HS-5 (cell line): ENCODE measurements around the gene AMDHD1.
"Not testable (repeated sequence)": the region's sequence is repeated elsewhere in the genome, so short reads cannot be mapped to it uniquely, and the experiment has no call there.

ENCODE experiments used
- DNase-seq: peaks from one replicate; pipeline ENCODE4 v3.0.0-alpha.2; 2012; ENCODE audit warnings: low read depth

The AMDHD1 gene

DNA sequence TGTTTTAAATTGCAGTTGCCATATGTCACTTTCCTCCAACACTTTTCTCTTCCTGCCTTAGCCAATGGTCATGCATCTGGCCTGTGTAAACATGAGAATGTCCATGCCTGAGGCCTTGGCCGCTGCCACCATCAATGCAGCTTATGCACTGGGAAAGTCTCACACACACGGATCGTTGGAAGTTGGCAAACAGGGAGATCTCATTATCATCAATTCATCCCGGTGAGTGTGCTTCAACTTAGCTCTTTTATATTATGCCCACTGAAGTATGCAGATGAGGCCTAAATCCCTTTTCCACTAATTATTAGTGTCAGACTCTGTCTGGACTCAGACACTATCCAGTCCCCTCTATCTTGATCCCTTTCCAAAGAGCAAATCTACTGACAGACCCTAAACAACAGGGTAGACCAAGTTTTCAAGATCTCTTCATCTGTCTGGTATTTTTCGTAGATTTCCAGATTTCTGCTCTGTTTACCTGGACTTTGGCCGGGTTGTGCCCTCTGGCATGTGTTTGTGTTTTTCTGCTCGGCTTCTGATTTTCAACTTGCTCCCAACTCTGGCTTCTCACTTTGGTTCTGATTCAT lies 23.2 kb downstream of the AMDHD1 start:
- no peak for DNase-seq

DNA sequence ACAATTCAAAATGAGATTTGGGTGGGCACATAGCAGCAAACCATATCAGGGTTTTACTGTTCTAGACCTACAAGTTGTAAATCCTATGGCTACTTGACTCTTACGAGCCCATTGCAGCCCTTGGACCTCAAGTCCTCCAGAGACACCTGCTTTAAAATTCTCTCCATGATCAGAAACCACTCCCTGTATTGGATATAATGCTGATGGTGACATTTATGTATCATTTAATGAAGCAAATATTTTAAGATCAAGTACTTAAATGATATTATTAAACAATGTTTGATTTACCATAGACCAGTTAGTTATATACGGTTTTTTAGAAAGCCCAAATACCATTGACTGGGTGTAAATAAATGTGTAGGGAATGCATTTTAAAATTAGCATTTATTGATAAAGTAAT lies 24.2 kb downstream of the AMDHD1 start:
- DNase-seq: no peak

DNA sequence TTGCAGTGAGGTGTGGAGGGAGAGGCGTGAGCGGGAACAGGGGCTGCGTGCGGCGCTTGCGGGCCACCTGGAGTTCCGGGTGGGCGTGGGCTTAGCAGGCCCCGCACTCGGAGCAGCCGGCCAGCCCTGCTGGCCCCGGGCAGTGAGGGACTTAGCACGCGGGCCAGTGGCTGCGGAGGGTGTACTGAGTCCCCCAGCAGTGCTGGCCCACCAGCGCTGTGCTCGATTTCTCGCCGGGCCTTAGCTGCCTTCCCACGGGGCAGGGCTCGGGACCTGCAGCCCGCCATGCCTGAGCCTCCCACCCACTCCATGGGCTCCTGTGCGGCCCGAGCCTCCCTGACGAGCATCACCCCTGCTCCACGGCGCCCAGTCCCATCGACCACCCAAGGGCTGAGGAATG lies 26.0 kb downstream of the AMDHD1 start:
- not testable (repeated sequence) for DNase-seq

DNA sequence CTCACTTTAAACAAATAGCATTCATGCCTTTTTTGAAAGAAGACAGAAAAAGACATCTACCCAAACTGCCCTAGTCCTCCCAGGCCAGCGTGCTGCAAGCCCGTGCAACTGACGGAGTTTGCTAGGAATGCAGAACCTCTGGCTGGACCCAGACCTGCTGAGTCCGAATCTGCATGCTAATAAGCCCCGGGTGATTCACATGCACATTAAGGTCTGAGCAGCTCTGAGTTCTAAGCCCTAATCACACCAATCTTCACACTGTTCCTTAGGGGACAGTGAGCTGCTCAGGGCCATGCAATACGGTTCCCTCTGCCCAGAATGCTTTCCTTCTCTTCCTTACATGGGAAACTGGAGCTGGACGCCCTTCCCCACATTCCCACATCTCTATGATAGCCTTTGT lies 27.8 kb downstream of the AMDHD1 start:
- no peak for DNase-seq

DNA sequence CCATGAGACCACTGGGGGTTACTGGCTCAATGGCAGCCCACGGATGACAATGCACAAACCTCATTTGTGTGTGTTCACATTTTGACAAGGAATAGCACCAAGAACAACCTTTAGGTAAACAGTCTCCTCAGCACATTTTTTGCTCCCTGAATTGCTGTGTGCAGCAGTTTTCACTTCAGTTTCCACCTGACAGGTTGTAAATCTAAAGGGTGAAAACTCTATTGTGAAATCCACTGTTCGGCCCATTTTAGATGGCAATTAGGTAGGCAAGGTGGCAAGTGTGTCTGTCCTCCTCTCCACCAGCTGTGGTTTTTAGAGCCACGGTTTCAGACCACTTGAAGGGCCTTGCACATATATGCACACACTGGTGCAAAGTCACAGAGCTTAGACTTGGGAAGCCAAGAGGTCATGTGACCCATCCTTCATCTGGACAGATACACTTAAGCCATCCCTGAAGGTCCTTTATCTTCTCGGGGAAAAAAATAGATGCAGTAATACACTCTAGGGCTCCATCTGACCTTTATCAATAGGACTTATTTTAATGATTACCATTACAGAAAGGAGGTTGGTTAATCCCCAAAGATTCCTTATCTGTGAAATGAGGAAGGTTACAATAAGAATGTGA lies 29.8 kb downstream of the AMDHD1 start:
- no peak for DNase-seq

DNA sequence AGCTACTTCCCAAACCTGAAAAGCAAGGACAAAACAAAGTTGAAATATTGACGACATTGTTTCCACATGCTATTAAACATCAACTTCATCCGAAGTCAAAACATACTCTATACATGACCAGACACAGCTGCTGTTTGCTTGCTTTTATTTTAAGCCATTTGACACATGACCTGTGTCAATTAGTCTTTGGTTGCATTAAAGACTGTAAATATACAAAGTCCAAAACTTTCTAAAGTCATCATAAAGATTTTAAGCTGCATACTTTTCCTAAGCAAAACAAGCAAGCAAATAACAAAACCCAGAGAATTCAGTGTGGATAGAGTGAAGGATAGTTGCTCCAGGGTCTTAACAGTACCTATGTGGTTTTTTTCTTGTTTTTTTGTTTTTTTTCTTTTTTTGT lies 31.2 kb downstream of the AMDHD1 start:
- DNase-seq: no peak

DNA sequence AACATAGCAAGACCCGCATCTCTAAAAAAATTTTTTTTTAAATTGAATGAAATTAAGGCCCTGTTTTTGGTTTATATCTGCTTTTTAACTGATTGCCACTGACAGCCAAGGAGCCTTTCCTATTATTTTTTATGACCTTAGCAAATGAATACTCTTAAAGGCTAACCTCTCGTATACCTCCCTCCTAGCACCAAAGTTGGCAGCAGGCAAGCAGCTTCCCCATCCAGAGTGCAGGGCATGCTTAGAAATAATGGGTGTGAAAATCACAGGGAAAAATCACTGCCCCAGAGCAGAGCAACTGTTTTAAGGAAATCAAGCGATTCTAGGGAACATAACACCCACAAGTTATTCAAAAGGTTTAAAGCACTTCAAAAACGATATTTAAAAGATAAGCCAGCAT lies 32.4 kb downstream of the AMDHD1 start:
- DNase-seq: no peak

DNA sequence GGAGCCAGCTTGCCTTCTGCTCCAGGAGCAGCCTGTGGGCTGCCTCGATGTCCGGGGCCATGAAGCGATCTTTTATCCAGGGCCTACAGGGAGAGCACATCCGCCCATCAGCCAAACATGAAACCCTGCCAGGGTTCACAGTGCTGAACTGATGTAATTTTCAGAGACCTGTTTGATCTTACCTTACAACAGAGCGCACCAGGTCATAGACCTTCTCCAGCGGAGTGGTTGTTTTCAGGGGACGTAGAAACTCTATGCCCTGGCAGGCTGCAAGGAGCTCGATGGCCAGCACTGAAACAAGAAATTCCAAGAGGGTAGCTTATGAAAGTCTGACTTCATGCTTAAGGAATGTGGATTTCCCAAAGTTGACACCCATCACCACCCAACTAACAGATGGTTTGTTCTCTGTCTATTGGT lies 33.3 kb downstream of the AMDHD1 start:
- DNase-seq: peak; percentile 19

DNA sequence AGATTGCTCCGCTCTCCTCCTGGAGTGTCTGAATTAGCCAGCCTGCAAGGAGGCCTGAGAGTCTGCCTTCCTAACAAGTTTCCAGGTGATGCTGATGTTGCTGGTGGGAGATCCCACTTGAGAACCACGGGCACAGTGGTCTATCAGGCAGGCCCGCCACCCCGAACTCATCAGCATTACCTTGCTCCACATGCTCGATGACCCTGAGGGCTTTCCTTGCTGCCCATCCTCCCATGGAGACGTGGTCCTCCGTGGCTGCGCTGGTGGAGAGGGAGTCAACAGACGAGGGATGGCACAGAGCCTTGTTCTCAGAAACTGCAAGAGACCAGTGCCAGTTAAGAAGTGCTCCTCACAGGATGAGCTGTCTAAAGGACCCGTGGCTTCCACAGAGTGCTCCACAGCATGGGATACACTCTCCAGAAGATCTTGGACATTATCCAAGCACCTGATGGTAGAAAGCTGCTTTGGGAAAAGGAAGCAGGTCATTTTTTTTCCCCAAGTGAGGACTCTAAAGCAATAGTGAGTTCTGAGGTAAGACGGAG lies 34.7 kb downstream of the AMDHD1 start:
- no peak for DNase-seq

DNA sequence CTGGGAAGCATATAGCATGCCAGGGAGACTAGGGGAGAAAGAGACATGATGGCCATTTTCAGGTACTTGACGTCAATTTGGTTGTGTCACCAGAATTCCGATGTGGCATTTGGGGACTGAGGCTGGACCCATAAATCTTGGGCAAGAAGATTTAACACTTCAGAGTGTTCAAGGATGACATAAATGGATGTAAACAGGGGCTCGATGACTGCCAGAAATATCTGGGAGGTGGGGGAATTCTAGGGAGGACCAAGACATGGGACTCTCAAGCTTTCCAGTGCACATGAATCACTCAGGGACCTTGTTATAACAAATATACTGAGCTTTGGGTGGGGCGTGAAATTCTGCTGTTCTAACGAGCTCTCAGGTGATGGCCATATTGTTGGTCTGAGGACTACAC lies 35.2 kb downstream of the AMDHD1 start:
- DNase-seq: no peak

DNA sequence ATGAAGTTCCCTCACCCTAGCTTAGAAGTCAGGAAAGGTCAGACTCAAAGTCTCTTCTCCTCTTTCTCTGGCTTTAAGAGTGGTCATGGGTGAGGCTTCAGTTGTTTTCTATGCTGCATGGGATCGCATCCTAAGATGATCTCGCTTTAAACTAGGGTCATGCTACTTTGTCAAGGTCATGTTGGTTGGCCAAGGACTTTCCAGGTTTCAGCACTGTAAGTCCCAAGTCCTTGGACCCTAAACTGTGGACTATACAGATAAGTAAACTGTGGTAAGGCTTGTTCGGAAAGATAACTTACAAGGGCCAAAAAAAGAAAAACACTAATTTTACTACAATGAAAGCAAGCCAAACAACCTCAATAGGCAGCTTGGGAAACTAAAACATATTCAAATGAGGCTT lies 35.6 kb downstream of the AMDHD1 start:
- no peak for DNase-seq

DNA sequence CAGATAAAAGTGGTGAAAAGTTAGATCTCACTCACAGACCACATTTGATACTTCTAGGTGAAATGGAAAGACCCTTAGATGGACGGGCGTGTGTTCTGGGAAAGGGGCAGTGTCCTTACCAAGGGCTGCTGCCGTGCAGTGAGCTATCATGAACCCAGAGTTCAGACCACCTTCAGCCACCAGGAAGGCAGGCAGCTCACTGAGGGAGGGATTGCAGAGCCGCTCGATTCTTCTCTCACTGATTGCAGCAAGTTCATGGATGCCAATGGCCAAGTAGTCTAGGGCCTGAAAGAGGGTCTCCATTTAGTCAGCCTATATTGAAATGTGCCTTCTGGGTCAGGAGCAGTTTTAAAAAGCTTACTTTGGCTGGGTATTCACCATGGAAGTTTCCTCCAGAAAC lies 37.3 kb downstream of the AMDHD1 start:
- DNase-seq: no peak

DNA sequence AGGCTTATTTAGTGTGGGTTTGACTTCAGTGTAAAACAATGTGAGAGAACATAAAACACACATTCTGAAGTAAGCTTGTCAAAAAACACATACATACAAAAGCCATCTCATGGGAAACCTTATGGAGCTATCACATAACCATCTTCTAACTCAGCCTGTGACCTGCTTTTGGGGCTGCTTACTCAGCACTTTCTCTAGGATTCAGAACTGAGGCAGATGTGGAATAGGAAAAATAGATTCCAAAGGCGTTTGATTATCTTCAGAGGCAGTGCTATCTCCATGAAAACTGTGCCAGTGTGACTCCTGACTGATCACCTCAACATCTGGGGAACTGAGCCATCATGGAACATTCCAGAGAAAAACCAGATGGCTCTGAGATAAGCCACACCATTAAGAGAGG lies 39.5 kb downstream of the AMDHD1 start:
- no peak for DNase-seq

DNA sequence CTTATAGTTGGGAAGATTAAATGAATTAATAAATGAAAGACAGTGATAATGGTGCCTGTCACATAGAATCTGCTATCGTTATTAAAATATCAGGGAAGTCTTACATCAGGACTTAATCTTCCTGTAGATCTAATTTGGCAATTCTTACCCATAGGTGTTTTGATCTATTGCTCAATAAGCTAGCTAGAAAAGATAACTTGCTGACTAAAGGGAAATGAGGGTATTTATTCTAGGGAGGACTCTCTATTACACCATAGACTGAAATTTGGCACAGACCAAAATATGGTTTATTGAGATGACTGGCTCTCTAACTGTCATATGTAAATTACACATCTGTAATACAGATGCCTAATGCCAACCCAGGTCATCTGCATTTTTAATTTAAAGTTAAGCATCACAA lies 41.6 kb downstream of the AMDHD1 start:
- no peak for DNase-seq

DNA sequence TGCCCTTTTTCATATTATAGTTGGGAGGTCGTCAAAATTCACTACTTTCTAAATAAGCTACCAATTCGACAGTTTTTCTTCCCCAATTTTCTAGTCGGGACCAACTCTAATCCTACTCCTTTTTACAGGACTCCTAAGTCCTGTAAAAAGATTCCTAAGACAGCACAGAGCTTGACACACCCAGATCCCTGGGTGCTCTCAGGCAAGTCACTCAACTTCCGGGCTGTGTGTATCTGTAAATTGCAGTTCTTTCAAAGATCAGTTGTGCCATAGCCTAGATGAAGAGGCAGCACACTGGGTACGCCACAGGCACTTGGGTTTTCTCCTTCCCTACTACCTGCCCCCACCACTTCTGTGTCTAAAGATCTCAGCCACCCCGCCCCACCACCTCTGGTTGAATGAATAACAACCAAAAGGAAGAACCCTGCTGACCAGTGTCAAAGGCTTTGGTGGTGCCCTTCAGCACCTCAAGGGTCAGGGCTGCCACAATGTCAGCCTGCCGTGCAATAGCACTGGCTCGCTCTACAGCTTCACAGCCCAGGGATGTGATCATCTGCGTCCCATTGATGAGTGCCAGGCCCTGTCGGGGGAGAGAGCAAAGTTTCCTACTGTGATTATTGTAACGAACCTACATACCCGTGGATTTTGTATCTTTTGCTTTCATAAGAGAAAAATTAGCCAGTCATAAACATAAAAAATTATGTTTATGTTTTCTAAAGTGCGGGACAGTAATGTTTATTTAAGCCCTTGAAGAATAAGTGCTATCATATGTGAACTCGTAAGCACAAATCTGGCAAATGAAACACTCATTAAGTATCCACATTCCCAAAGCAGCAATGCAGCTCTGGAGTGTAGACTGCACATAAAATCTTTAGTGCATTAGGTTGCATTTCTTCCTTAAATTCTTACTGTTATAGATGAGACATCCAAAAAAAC lies 43.8 kb downstream of the AMDHD1 start:
- no peak for DNase-seq

DNA sequence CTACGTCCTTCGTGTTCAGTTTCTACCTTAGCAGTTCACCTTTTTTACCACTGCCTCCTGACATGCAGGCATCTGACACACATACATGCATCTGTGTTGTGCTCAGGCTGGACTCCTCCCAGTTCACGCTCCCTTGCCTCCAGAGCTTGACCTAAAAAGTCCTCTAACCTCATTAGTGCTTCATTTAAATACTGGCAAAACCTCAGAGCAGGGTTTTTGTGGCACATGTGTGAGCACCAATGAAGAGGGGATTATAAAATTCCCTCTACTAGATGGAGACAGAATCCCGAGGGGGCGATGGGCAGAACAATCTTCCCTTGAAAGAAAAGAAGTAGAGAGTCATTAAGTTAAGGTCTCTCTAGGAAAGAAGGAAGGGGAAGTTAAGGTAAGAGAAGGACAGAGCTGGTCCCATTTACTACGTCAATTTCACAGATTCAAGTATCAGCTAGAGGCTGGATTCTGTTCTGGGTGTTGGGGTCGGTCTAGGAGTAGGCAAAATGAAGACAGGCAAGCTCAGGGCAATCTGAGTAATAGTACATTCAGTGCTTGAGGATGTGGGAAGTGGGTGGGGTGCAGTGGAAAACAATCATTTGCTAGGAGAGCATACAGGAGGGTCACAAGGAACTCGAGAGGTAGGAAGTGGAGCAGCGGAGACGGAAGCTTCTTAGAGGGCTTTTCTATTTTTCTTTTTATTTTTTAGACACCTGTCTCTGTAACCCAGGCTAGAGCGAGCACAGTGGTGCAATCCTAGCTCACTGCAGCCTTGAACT lies 45.6 kb downstream of the AMDHD1 start:
- no peak for DNase-seq

DNA sequence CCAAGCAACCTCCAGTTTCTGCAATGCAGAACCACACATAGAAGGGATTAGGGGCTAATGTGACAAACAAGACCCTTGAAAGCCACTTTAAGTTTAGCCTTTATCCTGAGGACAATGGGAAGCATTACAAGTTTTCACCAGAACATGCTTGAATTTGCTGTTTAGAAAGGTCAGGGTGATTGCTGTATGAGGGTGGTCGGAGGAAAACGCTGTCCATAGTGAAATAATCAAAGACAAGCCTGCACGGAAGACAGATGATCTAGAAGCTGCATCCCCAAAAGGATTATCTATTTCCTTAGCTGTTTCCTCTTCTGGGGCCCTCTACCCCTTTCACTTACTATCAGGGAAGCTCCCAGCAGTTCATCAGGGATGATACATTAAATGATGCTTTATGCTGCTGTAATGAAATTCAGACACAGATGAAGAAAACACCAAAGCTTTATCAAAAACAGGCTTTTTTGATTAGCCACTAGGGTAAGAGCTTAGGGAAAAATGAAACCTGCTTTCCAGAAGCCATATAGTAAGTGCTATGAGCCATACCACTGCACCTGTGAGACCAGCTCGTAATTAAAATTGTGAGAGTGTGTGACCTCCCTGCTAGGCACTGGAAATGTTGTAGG lies 46.5 kb downstream of the AMDHD1 start:
- no peak for DNase-seq

DNA sequence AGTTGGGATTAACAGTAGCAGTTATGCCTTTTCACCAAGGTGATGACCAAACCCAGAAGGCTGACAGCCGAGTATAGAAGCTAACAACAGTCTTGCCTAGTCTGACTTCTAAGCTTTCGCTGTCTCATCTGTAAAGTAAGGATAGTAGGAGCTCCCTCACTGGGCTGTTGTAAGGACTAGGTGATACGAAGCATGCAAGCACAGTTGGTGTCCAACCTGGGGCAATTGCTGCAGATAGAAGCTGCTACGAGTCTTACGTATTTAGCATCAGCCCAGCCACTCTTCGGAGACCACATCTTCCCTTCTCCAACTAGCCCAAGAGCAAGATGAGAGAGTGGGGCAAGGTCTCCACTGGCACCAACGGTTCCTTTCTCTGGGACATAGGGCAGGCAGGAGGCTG lies 47.0 kb downstream of the AMDHD1 start:
- DNase-seq: no peak

DNA sequence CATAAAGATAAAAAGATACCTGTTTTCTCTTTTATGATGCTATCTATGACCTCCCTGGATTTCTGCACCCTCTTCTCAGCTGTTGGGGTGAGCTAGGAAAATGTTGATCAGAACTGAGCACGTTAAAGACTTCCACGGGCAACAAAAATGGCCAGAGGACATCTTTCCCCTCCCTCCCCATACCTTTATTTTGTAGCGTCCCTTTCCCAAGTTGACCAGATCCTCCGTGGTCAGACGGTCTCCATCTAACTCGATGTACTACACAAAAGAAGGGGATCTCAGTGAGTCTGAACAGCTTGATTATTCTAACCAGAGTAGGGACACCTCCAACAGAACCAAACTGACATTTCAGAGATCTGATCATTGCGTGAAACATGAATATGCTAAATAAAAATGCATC lies 50.8 kb downstream of the AMDHD1 start:
- no peak for DNase-seq

DNA sequence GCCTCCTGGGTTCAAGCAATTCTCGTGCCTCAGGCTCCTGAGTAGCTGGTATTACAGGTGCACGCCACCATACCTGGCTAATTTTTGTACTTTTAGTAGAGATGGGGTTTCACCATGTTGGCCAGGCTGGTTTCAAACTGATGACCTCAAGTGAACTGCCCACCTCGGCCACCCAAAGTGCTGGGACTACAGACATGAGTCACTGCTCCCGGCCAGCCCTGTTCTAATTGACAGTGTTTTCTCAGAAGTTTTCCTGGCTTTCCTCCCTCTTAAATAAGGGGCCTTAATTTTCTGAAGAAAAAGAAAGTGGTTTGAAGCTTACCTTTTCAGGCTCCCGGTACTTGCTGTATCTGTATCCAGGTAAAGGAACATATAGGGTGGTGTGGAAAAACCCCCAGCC lies 51.3 kb downstream of the AMDHD1 start:
- DNase-seq: no peak

DNA sequence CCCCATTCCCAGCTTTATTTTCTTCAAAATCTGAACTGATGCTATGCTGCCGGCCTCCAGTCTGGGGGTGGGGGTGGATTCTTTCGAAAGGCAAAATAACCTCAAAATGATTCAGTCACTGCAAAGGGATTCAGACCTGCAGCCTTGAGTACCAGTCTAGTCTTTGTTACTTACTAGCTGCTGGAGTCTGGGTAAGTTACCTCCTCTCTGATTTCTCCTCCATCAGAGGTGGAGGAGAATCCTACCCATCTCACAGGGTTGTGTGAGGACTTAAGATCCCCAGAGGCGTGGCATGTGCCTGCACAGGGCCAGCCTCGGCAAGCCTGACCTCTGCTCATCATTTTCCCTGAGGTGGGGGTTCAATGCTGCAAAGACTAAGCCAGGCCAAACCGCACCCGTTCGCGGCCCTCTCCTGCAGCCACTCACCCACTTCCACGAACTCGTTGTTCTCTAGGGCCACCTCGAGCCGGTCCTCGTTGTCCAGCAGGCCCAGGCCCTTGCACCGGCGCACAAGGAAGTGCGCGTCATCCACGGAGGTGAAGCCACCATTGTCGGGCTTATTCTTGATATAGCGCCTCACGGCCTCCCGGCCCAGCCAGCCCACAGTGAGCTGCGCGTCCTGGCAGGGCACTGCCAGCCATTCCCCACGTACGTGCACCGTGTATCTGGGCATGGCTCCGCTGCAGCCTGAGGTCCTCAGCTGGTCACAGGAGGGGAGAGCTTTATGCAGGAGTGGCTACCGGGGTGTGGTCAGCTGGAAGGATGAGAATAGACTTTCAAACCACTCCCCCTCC lies 52.3 kb downstream of the AMDHD1 start:
- no peak for DNase-seq
